GM18511 (cell line): ENCODE data around the gene CACNA1B.
"Not testable (repeated sequence)": the region's sequence is repeated elsewhere in the genome, so short reads cannot be mapped to it uniquely, and the experiment has no call there.

ENCODE experiments used
- ATAC-seq: cut with Tn5 transposase; IDR thresholded peaks from one replicate; pipeline ENCODE4 v1.9.1; 2021; ENCODE audit warnings: mild to moderate bottlenecking, moderate library complexity; ENCODE audit not compliant: unreplicated experiment

Gene CACNA1B

GRCh38 chr9:138105561-138106505, 228.3 kb downstream of the CACNA1B start:
- no peak for ATAC-seq

- ATAC-seq, result not testable (repeated sequence)
These were observed 229.5 kb downstream of the CACNA1B start for GRCh38 chr9:138107039-138107438.

DNA sequence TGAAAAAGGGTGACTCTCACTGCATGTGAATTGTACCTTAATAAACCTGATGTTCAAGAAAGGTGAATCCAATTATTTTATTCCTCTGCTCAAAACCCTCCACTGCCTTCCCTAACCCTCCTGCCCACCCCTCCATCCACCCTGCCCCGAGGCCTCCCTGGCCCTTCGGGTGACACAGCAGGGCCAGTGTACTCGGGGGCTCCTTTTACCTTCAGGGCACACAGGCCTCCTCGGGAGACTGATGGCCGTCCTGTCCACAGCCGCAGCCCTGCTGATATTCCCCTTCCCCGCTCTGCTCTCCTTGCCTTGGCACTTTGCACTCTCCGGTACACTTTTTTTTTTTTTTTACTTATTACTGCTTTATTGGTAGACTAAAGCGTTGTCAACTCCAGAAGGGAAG, 234.0 kb downstream of the CACNA1B start:
- ATAC-seq, result no peak

GRCh38 chr9:138112090-138112748, 234.6 kb downstream of the CACNA1B start:
- no peak for ATAC-seq

DNA sequence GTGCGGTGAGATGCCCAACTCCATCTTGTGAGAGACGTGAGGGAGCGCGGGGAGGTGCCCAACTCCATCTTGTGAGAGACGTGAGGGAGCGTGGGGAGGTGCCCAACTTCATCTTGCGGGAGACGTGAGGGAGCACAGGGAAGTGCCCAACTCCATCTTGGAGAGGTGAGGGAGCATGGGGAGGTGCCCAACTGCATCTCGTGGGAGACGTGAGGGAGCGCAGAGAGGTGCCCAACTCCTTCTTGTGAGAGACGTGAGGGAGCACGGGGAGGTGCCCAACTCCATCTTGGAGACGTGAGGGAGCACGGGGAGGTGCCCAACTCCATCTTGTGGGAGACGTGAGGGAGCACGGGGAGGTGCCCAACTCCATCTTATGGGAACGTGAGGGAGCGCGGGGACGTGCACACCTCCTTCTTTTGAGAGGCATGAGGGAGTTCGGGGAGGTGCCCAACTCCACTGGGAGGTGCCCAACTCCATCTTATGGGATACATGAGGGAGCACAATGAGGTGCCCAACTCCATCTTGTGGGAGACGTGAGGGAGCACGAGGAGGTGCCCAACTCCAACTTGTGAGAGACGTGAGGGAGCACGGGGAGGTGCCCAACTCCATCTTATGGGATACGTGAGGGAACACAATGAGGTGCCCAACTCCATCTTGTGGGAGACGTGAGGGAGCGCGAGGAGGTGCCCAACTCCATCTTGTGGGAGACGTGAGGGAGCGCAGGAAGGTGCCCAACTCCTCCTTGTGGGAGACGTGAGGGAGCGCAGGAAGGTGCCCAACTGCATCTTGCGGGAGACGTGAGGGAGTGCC, 235.4 kb downstream of the CACNA1B start:
- no peak for ATAC-seq

DNA sequence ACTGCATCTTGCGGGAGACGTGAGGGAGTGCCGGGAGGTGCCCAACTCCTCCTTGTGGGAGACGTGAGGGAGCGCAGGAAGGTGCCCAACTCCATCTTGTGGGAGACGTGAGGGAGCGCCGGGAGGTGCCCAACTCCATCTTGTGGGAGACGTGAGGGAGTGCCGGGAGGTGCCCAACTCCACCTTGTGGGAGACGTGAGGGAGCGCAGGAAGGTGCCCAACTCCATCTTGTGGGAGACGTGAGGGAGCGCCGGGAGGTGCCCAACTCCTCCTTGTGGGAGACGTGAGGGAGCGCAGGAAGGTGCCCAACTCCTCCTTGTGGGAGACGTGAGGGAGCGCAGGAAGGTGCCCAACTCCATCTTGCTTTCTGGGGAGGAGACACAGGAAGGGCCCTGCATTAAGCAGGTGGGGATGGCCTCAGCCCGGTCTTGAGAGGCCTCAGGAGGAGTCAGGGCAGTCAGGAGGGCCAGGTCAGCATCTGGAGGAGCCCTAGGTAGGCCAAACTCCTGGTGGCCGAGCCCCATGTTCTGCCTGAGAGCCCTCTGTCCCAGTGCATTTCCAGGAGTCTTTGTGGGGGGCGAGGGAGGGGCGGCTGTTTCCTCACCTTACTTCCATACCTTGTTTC, 236.2 kb downstream of the CACNA1B start:
- not testable (repeated sequence) for ATAC-seq

GRCh38 chr9:138114501-138115245, 237.1 kb downstream of the CACNA1B start:
- no peak for ATAC-seq

DNA sequence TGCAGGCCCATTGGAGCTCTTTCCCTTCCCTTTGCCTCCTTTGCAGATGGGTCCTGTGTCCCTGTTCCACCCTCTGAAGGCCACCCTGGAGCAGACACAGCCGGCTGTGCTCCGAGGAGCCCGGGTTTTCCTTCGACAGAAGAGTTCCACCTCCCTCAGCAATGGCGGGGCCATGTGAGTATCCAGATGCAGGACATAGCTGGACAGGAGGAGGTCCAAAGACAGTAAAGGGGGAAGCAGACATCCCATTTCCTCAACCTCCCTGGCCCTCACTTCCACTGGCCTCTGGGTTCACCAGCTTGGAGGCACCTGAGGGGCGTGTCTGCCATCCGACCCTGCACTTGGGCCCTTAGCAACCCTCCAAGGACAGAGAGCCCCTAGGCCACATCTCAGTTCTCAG, 237.9 kb downstream of the CACNA1B start:
- ATAC-seq, result no peak

GRCh38 chr9:138116521-138116920, 238.9 kb downstream of the CACNA1B start:
- ATAC-seq, result no peak

- ATAC-seq, result no peak
These were observed 239.6 kb downstream of the CACNA1B start for GRCh38 chr9:138117101-138117750.

GRCh38 chr9:138117836-138118235, 240.3 kb downstream of the CACNA1B start:
- no peak for ATAC-seq

GRCh38 chr9:138118601-138119071, 241.1 kb downstream of the CACNA1B start:
- ATAC-seq, result no peak

GRCh38 chr9:138119202-138120027, 241.8 kb downstream of the CACNA1B start:
- no peak for ATAC-seq

DNA sequence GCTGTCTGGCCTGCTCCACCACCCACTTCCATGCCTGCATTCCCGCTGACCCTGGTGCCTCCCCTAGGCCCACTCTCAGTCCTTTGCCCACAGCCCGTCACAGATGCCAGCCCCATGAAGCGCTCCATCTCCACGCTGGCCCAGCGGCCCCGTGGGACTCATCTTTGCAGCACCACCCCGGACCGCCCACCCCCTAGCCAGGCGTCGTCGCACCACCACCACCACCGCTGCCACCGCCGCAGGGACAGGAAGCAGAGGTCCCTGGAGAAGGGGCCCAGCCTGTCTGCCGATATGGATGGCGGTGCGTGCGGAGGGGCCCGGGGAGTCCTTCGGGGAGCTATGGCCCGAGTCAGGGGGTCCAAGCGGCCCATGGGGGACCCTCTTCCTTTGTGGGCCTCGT, 242.5 kb downstream of the CACNA1B start:
- no peak for ATAC-seq

DNA sequence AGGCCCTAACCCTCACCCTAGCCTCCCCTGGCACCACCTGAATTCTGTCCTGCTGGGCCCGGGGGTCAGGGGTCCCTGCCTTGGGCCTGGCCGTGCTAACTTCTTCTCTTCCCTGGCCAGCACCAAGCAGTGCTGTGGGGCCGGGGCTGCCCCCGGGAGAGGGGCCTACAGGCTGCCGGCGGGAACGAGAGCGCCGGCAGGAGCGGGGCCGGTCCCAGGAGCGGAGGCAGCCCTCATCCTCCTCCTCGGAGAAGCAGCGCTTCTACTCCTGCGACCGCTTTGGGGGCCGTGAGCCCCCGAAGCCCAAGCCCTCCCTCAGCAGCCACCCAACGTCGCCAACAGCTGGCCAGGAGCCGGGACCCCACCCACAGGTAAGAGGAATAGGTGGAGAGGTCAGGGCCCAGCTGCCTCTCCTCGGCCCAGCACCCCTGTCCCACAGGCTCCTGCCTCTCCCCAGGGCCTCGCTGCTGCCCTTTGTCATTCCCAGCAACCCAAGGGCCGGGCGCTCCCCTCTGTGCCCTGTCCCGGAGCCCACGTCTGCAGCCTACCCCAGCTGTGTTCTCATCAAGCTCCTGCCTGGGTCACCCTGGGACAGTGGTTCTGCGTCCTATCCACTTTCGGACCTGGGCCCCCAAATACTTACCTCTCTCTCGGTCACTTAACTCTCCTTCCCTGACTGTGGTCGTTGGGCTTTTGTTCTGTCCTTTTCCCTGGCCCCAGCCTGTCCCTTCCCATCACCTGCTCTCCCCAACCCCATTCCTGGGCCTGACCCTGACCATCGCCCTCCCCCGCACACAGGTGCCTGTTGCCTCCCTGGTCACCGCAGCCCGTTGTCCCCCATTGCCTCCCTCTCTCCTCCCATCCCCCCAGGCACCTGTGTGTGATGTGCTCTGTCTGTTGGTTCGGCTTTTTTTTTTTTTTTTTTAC, 243.2 kb downstream of the CACNA1B start:
- ATAC-seq, result no peak

- ATAC-seq, result no peak
These were observed 244.0 kb downstream of the CACNA1B start for GRCh38 chr9:138121438-138122050.

DNA sequence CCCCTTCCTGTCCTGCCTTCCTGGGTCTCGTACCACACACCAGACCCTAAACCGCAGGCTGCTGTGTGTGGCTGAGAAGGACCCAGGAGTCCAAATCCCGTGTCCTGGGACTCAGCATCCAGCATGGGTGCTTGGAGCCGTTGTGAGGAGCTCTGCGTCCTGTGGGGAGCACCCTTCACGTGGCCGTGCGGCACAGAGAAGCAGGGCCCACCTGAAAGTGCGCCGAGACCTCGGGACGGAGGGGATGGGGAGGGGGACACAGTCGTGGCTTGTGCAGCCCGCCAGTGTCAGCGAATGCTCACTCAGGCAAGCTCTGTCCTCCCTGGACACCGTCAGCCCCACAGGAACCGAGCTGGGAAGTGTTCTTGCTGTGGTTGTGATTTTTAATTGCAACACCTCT, 244.6 kb downstream of the CACNA1B start:
- no peak for ATAC-seq
